ENCODE results near the gene ZNF445.

The ZNF445 gene

DNA sequence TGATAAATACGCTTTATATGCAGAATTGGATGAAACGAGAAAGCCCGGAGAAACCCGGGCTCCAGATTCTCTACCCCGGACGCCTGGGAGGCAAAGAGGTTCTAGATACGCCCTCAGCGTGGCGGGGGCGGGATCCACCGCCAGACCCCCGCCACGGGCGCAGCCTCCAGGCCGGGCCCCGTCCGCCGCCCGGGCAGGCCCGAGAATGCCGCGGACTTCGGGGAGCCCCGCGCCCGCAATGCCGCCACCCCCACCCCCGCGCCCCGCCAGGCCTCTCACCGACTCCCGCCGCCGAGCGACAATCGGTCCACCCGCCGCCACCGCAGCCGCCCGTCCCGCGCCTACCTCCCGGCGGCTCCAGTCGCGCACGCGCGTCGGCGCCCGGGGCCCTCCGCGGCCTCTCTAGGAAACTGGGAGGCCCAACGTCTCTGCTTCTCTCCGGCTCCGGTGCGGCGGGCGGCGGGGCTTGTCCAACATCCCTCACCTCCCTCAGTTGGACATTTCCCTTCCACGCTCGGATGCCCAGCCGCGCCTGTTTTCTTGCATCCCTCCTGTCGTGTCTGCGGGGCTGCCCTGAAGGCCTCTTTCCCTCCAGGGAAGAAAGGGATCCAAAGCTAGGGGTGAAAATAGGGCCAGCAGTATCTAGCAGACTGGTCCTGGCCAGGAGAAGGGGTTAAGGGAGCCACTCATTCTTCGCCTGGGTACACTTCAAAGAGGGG, at the start of gene ZNF445:
Gene ZNF445, minus strand, starts transcription at position 359 of the 719 bp plus-strand sequence. CDS start 22,121 bp downstream, outside the sequence.
- Histone ChIP-seq H3K4me2 (ENCODE audit: low read length) (peak within 1 kb of the TSS; percentile 65), H3K9ac (no peak within 1 kb of the TSS), H3K9me3 (ENCODE audit: control insufficient read depth, low read length) (no peaks in the 10 kb centered on the region), H3K4me3 (ENCODE audit: low read depth, low read length) (peak within 1 kb of the TSS; percentile 61), H3K27ac (peak within 1 kb of the TSS; percentile 33), H3K36me3 (ENCODE audit: control insufficient read depth, insufficient read depth, low read length) (no peaks in the 10 kb centered on the region), H3K27me3 (ENCODE audit: control insufficient read depth, insufficient read depth, low read length) (no peaks in the 10 kb centered on the region), H3K79me2 (peaks cover 17% of the 10 kb centered on the region), H3K4me1 (peaks cover 7% of the 10 kb centered on the region), H2AFZ (peak within 1 kb of the TSS; percentile 100)
- TF ChIP-seq, protein P1, sequence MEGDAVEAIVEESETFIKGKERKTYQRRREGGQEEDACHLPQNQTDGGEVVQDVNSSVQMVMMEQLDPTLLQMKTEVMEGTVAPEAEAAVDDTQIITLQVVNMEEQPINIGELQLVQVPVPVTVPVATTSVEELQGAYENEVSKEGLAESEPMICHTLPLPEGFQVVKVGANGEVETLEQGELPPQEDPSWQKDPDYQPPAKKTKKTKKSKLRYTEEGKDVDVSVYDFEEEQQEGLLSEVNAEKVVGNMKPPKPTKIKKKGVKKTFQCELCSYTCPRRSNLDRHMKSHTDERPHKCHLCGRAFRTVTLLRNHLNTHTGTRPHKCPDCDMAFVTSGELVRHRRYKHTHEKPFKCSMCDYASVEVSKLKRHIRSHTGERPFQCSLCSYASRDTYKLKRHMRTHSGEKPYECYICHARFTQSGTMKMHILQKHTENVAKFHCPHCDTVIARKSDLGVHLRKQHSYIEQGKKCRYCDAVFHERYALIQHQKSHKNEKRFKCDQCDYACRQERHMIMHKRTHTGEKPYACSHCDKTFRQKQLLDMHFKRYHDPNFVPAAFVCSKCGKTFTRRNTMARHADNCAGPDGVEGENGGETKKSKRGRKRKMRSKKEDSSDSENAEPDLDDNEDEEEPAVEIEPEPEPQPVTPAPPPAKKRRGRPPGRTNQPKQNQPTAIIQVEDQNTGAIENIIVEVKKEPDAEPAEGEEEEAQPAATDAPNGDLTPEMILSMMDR (IDR thresholded peaks at IDR 0.05) = no peak

DNA sequence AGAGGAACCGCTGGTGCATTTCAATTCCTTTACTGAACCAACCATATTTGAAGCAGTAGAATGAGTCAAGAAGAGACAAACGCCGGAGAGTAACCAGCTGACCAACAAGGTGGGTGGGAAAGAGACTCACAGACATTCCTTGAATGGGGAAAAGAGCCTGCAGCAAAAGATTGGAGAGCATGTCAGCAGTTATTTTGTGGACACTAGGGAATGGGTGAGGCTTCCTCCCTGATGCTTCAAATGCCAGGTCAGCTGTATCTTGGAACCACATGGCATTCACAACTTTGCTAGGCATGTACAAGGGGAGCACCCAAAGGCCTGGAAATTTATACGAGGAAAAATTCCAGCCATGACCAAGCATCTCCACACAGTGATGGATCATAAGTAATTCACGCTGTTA, 47.6 kb upstream of the ZNF445 start:
- Histone ChIP-seq H3K36me3 (ENCODE audit: control insufficient read depth, insufficient read depth, low read length) (no peaks in the 10 kb centered on the region), H3K4me1 (no peaks in the 10 kb centered on the region), H3K4me3 (ENCODE audit: low read depth, low read length) (no peak overlapping the region), H3K4me2 (ENCODE audit: low read length) (no peak overlapping the region), H3K79me2 (no peaks in the 10 kb centered on the region), H3K27ac (no peak overlapping the region), H2AFZ (no peak overlapping the region), H3K9me3 (ENCODE audit: control insufficient read depth, low read length) (no peaks in the 10 kb centered on the region), H3K9ac (no peak overlapping the region), H3K27me3 (ENCODE audit: control insufficient read depth, insufficient read depth, low read length) (no peaks in the 10 kb centered on the region)
- TF ChIP-seq, protein P1 (IDR thresholded peaks at IDR 0.05) = no peak

DNA sequence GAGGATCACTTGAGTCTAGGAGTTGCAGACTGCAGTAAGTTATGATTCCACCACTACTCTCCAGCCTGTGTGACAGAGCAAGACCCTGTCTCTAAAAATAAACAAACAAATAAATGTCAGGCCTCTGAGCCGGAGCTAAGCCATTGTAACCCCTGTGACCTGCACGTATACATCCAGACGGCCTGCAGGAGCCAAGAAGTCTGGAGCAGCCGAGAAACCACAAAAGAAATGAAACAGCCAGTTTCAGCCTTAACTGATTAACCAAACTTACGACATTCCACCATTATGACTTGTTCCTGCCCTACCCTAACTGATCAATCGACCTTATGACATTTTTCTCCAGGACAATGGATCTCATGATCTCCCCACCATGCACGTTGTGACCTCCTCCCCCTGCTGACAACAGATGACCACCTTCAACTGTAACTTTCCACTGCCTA, 45.0 kb upstream of the ZNF445 start:
- Histone ChIP-seq H3K79me2 (no peaks in the 10 kb centered on the region), H3K4me1 (no peaks in the 10 kb centered on the region), H3K4me3 (ENCODE audit: low read depth, low read length) (no peak overlapping the region), H3K9ac (no peak overlapping the region), H3K27ac (no peak overlapping the region), H3K27me3 (ENCODE audit: control insufficient read depth, insufficient read depth, low read length) (no peaks in the 10 kb centered on the region), H3K9me3 (ENCODE audit: control insufficient read depth, low read length) (no peaks in the 10 kb centered on the region), H2AFZ (no peak overlapping the region), H3K4me2 (ENCODE audit: low read length) (no peak overlapping the region), H3K36me3 (ENCODE audit: control insufficient read depth, insufficient read depth, low read length) (no peaks in the 10 kb centered on the region)
- TF ChIP-seq, protein P1 (IDR thresholded peaks at IDR 0.05) = no peak

DNA sequence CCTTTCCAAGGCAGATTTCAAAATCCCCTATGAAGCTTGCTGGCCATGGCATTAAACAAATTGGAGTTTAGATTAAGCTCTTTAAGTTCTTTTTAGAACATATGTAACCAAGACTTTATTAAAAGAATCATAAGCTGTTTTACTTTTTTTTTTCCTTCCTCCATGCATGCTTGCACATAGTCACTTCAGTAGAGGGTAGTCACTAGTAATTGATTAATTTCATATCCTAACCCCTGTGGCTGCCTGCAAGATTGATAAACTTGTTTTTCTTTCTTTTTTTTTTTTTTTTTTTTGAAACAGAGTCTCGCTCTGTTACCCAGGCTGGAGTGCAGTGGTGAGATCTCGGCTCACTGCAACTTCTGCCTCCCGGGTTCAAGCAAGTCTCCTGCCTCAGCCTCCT, 44.3 kb upstream of the ZNF445 start:
- Histone ChIP-seq H2AFZ (no peak overlapping the region), H3K9ac (no peak overlapping the region), H3K79me2 (no peaks in the 10 kb centered on the region), H3K36me3 (ENCODE audit: control insufficient read depth, insufficient read depth, low read length) (no peaks in the 10 kb centered on the region), H3K4me1 (no peaks in the 10 kb centered on the region), H3K27ac (no peak overlapping the region), H3K4me2 (ENCODE audit: low read length) (no peak overlapping the region), H3K4me3 (ENCODE audit: low read depth, low read length) (no peak overlapping the region), H3K9me3 (ENCODE audit: control insufficient read depth, low read length) (no peaks in the 10 kb centered on the region), H3K27me3 (ENCODE audit: control insufficient read depth, insufficient read depth, low read length) (no peaks in the 10 kb centered on the region)
- TF ChIP-seq, protein P1 (IDR thresholded peaks at IDR 0.05) = no peak

DNA sequence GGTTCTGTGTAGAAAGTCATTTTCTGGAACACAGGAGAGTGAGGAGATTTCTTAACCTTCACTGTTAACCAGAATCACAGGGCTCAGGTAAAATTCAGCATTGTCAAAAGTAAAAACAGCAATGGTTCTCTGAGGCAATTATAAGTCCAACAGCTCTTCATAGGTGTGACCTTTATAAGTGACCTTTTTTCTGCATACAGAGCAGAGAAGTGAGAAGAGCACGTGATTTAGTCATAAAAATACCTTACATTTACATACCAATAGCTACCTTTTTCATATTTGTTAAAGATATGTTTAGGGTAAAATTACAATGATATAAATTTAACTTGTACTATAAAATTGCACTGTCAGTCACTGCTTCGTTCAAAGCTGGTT, 41.3 kb upstream of the ZNF445 start:
- no peak overlapping the region for H3K9ac ChIP-seq
- TF ChIP-seq, protein P1 (IDR thresholded peaks at IDR 0.05) = no peak

More for the DNA sequence above, 41.3 kb upstream of the ZNF445 start:
- H3K79me2 ChIP-seq = no peaks in the 10 kb centered on the region
- H3K36me3 ChIP-seq (ENCODE audit: control insufficient read depth, insufficient read depth, low read length) = no peaks in the 10 kb centered on the region
- H3K4me2 ChIP-seq (ENCODE audit: low read length) = no peak overlapping the region
- no peaks in the 10 kb centered on the region for H3K4me1 ChIP-seq
- no peaks in the 10 kb centered on the region for H3K9me3 ChIP-seq (ENCODE audit: control insufficient read depth, low read length)
- H3K27ac ChIP-seq = no peak overlapping the region
- H3K27me3 ChIP-seq (ENCODE audit: control insufficient read depth, insufficient read depth, low read length) = no peaks in the 10 kb centered on the region
- no peak overlapping the region for H3K4me3 ChIP-seq (ENCODE audit: low read depth, low read length)
- no peak overlapping the region for H2AFZ ChIP-seq

All from parathyroid adenoma (tissue), 2 donors.